HCT116 (cell line): ENCODE data around the gene EVC. TPM values are rescaled to one million over a fixed set of nuclear protein-coding genes. Genes with fewer than 3 reads are reported as not detected.

Experiments used
- ATAC-seq: fragments of 200-7000 bp; cut with Tn5 transposase; 2 replicates; pipeline ENCODE4 v1.9.1; 2020; ENCODE audit warnings: mild to moderate bottlenecking, moderate library complexity
- BruUV-seq: library from RNA; stranded (reverse); fragments of 400-500 nt; replicated peaks from 2 replicates; lab custom pipeline; 2021; lab: Mats Ljungman, UMichigan
- CTCF ChIA-PET: fragments of 300-600 bp; sonication (Branson Sonifier 250); formaldehyde crosslinking; loops from one replicate; lab custom pipeline; 2021; ENCODE audit warnings: antibody characterized with exemption; lab: Charles Lee
- POLR2A ChIA-PET: fragments of 300-600, 350-600 bp; sonication (Branson Sonifier 250); formaldehyde crosslinking; loops from one replicate; lab custom pipeline; 2021; ENCODE audit warnings: antibody characterized with exemption; lab: Charles Lee
- RAD21 ChIA-PET, 2 experiments: fragments of 300-600 bp; sonication (Branson Sonifier 250); formaldehyde crosslinking; loops; one replicate each; lab custom pipeline; 2023; ENCODE audit warnings: low total read pairs in 2 of 2; ENCODE audit not compliant: uncharacterized antibody in 2 of 2, unreplicated experiment in 2 of 2, low non-redundant PET in 1 of 2; lab: Charles Lee
- DNase-seq: peaks from one replicate; pipeline ENCODE4 v3.0.0-alpha.2; 2010; ENCODE audit warnings: low read depth, low spot score
- H2AFZ ChIP-seq: fragments of 200-600 bp; shearing (Covaris generic), sonication (generic); 2 replicates; pipeline ENCODE4 v1.6.1; 2017; ENCODE audit warnings: low read depth, mixed run types, mixed read lengths, antibody characterized with exemption, low read length; ENCODE audit not compliant: poor library complexity, severe bottlenecking
- H3K27ac ChIP-seq: 2 replicates; pipeline ENCODE4 v1.5.1; 2012; ENCODE audit warnings: low read depth, low read length
- H3K27me3 ChIP-seq: fragments of 200-600 bp; sonication (generic); 2 replicates; pipeline ENCODE4 v1.6.1; 2016; ENCODE audit warnings: mixed run types, low read length, mixed read lengths; ENCODE audit not compliant: insufficient read depth
- H3K36me3 ChIP-seq, 2 experiments: fragments of 200-500 bp in 1 of 2; fragments of 200-600 bp in 1 of 2; sonication (Bioruptor generic) in 1 of 2; sonication (generic) in 1 of 2; 2 replicates each; pipeline versions ENCODE4 v1.5.1 to v1.6.1; 2014 to 2016; ENCODE audit warnings: low read length in 2 of 2, inconsistent platforms in 1 of 2, mixed read lengths in 1 of 2, mixed run types in 1 of 2; ENCODE audit not compliant: insufficient read depth in 2 of 2, control insufficient read depth in 1 of 2
- H3K4me1 ChIP-seq, 2 experiments: fragments of 200-600 bp in 1 of 2; sonication (generic) in 1 of 2; 2 replicates each; pipeline versions ENCODE4 v1.5.1 to v1.6.1; 2012 to 2017; ENCODE audit warnings: low read length in 2 of 2, inconsistent platforms in 1 of 2, mild to moderate bottlenecking in 1 of 2, mixed read lengths in 1 of 2, mixed run types in 1 of 2, moderate library complexity in 1 of 2; ENCODE audit not compliant: insufficient read depth in 2 of 2, control insufficient read depth in 1 of 2
- H3K4me2 ChIP-seq: fragments of 200-600 bp; sonication (generic); 2 replicates; pipeline ENCODE4 v1.6.1; 2017; ENCODE audit warnings: mixed run types, low read length, mixed read lengths
- H3K4me3 ChIP-seq, 2 experiments: fragments of 200-600 bp in 1 of 2; sonication (generic) in 1 of 2; replicated peaks in 1 of 2; 2 replicates each; pipeline ENCODE4 v1.5.1; 2011 to 2016; ENCODE audit warnings: low read length in 2 of 2, control low read depth in 1 of 2, low read depth in 1 of 2, mild to moderate bottlenecking in 1 of 2, mixed read lengths in 1 of 2, mixed run types in 1 of 2
- H3K79me2 ChIP-seq: fragments of 200-600 bp; sonication (generic); 2 replicates; pipeline ENCODE4 v1.6.1; 2017; ENCODE audit warnings: mild to moderate bottlenecking, mixed run types, low read length, moderate library complexity, mixed read lengths; ENCODE audit not compliant: insufficient read depth
- H3K9ac ChIP-seq: fragments of 200-600 bp; sonication (generic); 2 replicates; pipeline ENCODE4 v1.6.1; 2016; ENCODE audit warnings: low read length, mixed read lengths
- H3K9me2 ChIP-seq: fragments of 200-600 bp; sonication (generic), shearing (Covaris generic); 2 replicates; pipeline ENCODE4 v1.6.1; 2017; ENCODE audit warnings: mixed run types, mild to moderate bottlenecking, moderate library complexity; ENCODE audit not compliant: insufficient read depth
- H3K9me3 ChIP-seq, 2 experiments: fragments of 200-500 bp in 1 of 2; fragments of 200-600 bp in 1 of 2; sonication (Bioruptor generic) in 1 of 2; sonication (generic) in 1 of 2; 2 replicates each; pipeline ENCODE4 v1.6.1; 2014 to 2017; ENCODE audit warnings: low read length in 2 of 2, mixed read lengths in 2 of 2, inconsistent platforms in 1 of 2, low read depth in 1 of 2, mild to moderate bottlenecking in 1 of 2, mixed run types in 1 of 2, moderate library complexity in 1 of 2; ENCODE audit not compliant: control insufficient read depth in 1 of 2, insufficient read depth in 1 of 2
- H4K20me1 ChIP-seq: fragments of 200-600 bp; sonication (generic), shearing (Covaris generic); 2 replicates; pipeline ENCODE4 v1.6.1; 2017; ENCODE audit warnings: mixed run types, mild to moderate bottlenecking, moderate library complexity; ENCODE audit not compliant: insufficient read depth
- CBX3 ChIP-seq: IDR thresholded peaks from 2 replicates; pipeline ENCODE4 v1.6.1; 2012; ENCODE audit warnings: low read depth
- CEBPB ChIP-seq: IDR thresholded peaks from 2 replicates; pipeline ENCODE4 v1.6.1; 2012; ENCODE audit warnings: low read depth
- EGR1 ChIP-seq: IDR thresholded peaks from 2 replicates; pipeline ENCODE4 v1.6.1; 2012; ENCODE audit warnings: low read depth
- ELF1 ChIP-seq: IDR thresholded peaks from 2 replicates; pipeline ENCODE4 v1.6.1; 2012; ENCODE audit warnings: low read depth, borderline replicate concordance
- EZH2 ChIP-seq: fragments of 200-600 bp; sonication (generic); IDR thresholded peaks from 2 replicates; pipeline ENCODE4 v1.6.1; 2017; ENCODE audit warnings: antibody characterized with exemption, mixed run types
- FOSL1 ChIP-seq: IDR thresholded peaks from 2 replicates; pipeline ENCODE4 v1.6.1; 2012; ENCODE audit warnings: low read depth
- POLR2A ChIP-seq: IDR thresholded peaks from 2 replicates; pipeline ENCODE4 v1.7.0; 2011; ENCODE audit warnings: borderline replicate concordance; ENCODE audit not compliant: insufficient read depth, insufficient read length; ENCODE audit errors: extremely low read depth
- POLR2AphosphoS5 ChIP-seq: IDR thresholded peaks from 2 replicates; pipeline ENCODE4 v1.6.1; 2011; ENCODE audit warnings: mild to moderate bottlenecking, low read depth, low read length, moderate library complexity
- RAD21 ChIP-seq: IDR thresholded peaks from 2 replicates; pipeline ENCODE4 v1.6.1; 2012; ENCODE audit warnings: low read depth, mild to moderate bottlenecking
- SIN3A ChIP-seq: IDR thresholded peaks from 2 replicates; pipeline ENCODE4 v1.6.1; 2012; ENCODE audit warnings: low read depth
- SP1 ChIP-seq: IDR thresholded peaks from 2 replicates; pipeline ENCODE4 v1.6.1; 2012; ENCODE audit warnings: low read depth
- SRF ChIP-seq: IDR thresholded peaks from 2 replicates; pipeline ENCODE4 v1.6.1; 2012; ENCODE audit warnings: low read depth
- YY1 ChIP-seq: IDR thresholded peaks from 2 replicates; pipeline ENCODE4 v1.6.1; 2011; ENCODE audit warnings: low read length, low read depth, moderate library complexity, mild to moderate bottlenecking; ENCODE audit not compliant: insufficient replicate concordance; ENCODE audit errors: extremely low read depth
- ZFX ChIP-seq: fragments of 450-650 bp; IDR thresholded peaks from 2 replicates; pipeline ENCODE4 v1.6.1; 2017
- intact Hi-C: fragments of 100-400 bp; cut with micrococcal nuclease; formaldehyde crosslinking; loops from 2 replicates; pipeline ENCODE4 v1.10.0; 2022
- total RNA-seq: library from RNA; stranded (reverse); gene quantifications from one replicate; pipeline ENCODE4 v1.2.1, GENCODE V29; 2021; ENCODE audit not compliant: unreplicated experiment
- TF ChIP-seq, protein P1 (sequence below): IDR thresholded peaks from 2 replicates; pipeline ENCODE4 v1.6.1; 2011; ENCODE audit warnings: mild to moderate bottlenecking, low read length, moderate library complexity; ENCODE audit not compliant: insufficient replicate concordance; ENCODE audit errors: extremely low read depth
- TF ChIP-seq, protein P2 (sequence below), 3 experiments: fragments of 200-600 bp in 1 of 3; sonication (generic) in 1 of 3; IDR thresholded peaks in 2 of 3; conservative IDR thresholded peaks in 1 of 3; 2 replicates each; pipeline ENCODE4 v1.5.1; 2012 to 2017; ENCODE audit warnings: low read depth in 2 of 3, low read length in 2 of 3, antibody characterized with exemption in 1 of 3, borderline replicate concordance in 1 of 3, control low read depth in 1 of 3, mild to moderate bottlenecking in 1 of 3, mixed read lengths in 1 of 3, mixed run types in 1 of 3, moderate library complexity in 1 of 3; ENCODE audit not compliant: insufficient read depth in 1 of 3
- TF ChIP-seq, protein P3 (sequence below): IDR thresholded peaks from 2 replicates; pipeline ENCODE4 v1.6.1; 2012
- TF ChIP-seq, protein P4 (sequence below): IDR thresholded peaks from 2 replicates; pipeline ENCODE4 v1.6.1; 2012

Gene EVC
- total RNA-seq, 1 experiment from 2014 or later: 0.15 TPM

DNA sequence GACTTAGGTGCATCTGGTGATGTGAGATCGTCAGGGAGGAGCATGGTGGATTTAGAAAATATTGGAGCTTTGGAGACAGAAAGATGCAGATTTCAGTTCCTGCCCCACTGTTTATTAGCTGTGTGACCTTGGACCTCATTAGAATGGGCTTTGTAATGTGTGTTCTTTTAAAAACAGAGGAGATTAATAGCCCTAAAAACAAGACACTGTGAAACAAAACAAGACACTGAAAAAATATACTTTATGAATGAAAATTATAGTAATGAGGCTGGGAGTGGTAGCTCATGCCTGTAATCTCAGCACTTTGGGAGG is 79.5 kb downstream of the EVC start (continued):
- TF ChIP-seq, protein P1, sequence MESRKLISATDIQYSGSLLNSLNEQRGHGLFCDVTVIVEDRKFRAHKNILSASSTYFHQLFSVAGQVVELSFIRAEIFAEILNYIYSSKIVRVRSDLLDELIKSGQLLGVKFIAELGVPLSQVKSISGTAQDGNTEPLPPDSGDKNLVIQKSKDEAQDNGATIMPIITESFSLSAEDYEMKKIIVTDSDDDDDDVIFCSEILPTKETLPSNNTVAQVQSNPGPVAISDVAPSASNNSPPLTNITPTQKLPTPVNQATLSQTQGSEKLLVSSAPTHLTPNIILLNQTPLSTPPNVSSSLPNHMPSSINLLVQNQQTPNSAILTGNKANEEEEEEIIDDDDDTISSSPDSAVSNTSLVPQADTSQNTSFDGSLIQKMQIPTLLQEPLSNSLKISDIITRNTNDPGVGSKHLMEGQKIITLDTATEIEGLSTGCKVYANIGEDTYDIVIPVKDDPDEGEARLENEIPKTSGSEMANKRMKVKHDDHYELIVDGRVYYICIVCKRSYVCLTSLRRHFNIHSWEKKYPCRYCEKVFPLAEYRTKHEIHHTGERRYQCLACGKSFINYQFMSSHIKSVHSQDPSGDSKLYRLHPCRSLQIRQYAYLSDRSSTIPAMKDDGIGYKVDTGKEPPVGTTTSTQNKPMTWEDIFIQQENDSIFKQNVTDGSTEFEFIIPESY: no peak
- TF ChIP-seq, protein P2, sequence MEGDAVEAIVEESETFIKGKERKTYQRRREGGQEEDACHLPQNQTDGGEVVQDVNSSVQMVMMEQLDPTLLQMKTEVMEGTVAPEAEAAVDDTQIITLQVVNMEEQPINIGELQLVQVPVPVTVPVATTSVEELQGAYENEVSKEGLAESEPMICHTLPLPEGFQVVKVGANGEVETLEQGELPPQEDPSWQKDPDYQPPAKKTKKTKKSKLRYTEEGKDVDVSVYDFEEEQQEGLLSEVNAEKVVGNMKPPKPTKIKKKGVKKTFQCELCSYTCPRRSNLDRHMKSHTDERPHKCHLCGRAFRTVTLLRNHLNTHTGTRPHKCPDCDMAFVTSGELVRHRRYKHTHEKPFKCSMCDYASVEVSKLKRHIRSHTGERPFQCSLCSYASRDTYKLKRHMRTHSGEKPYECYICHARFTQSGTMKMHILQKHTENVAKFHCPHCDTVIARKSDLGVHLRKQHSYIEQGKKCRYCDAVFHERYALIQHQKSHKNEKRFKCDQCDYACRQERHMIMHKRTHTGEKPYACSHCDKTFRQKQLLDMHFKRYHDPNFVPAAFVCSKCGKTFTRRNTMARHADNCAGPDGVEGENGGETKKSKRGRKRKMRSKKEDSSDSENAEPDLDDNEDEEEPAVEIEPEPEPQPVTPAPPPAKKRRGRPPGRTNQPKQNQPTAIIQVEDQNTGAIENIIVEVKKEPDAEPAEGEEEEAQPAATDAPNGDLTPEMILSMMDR (IDR thresholded peaks at IDR 0.05 in 2 of 3, conservative IDR thresholded peaks at IDR 0.05 in 1 of 3; ENCODE audit: borderline replicate concordance in 1 of 3, insufficient read depth in 1 of 3, low read depth in 2 of 3, low read length in 2 of 3): no peak

DNA sequence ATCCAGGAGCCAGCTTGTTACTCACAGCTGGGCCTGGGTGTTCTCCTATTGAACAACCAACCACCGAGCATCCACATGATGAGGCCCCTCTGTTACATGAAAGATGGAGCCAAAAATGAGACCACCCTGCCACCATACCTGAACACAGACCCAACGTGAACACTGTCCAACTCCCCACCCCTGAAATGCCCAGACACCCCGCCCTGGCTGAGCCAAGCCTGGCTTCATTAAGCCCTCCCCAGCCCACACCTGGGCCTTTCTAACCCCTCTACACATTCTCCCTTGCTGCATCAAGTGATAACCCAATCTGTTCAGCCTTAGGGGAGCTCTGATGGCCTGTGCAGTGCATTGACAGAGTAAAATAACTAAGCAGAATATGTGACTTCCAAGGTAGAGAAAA is 80.7 kb downstream of the EVC start:
- no peaks in the 10 kb centered on the region for H3K36me3 ChIP-seq
- RAD21 ChIA-PET: no interaction called here
- no peaks in the 10 kb centered on the region for H3K79me2 ChIP-seq
- no peaks in the 10 kb centered on the region for H4K20me1 ChIP-seq
- intact Hi-C loops: no loop called here
- H2AFZ ChIP-seq: no peak overlapping the region
- CTCF ChIA-PET: interaction anchor here (1.7 kb wide), 1 partner anchor 382 kb away, joined by 4 read pairs; no protein-coding TSS in a partner anchor
- TF ChIP-seq YY1: no peak
- no peak for TF ChIP-seq EZH2
- no peak for TF ChIP-seq RAD21
- no peak for TF ChIP-seq SRF
- TF ChIP-seq, protein P3, sequence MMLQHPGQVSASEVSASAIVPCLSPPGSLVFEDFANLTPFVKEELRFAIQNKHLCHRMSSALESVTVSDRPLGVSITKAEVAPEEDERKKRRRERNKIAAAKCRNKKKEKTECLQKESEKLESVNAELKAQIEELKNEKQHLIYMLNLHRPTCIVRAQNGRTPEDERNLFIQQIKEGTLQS: no peak
- no peak for TF ChIP-seq CEBPB
- no peak for TF ChIP-seq POLR2AphosphoS5
- TF ChIP-seq EGR1: no peak
- no peak for TF ChIP-seq ELF1
- TF ChIP-seq FOSL1: no peak
- TF ChIP-seq, protein P1: no peak
- no peak for TF ChIP-seq POLR2A
- TF ChIP-seq SIN3A: no peak
- no peak for TF ChIP-seq CBX3
- TF ChIP-seq ZFX: no peak
- TF ChIP-seq, protein P4, sequence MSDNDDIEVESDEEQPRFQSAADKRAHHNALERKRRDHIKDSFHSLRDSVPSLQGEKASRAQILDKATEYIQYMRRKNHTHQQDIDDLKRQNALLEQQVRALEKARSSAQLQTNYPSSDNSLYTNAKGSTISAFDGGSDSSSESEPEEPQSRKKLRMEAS: no peak
- no peak for TF ChIP-seq SP1
- no peaks in the 10 kb centered on the region for H3K4me1 ChIP-seq
- no peaks in the 10 kb centered on the region for H3K9me2 ChIP-seq
- H3K4me2 ChIP-seq: no peak overlapping the region
- no peak overlapping the region for H3K9ac ChIP-seq
- no peak for ATAC-seq
- H3K9me3 ChIP-seq: no peaks in the 10 kb centered on the region
- peaks cover 12% of the 10 kb centered on the region for H3K27me3 ChIP-seq
- DNase-seq: no peak
- no TSS peak for BruUV-seq
- H3K27ac ChIP-seq: no peak overlapping the region
- POLR2A ChIA-PET: no interaction called here
- H3K4me3 ChIP-seq: no peak overlapping the region
